HCT116 (cell line): ENCODE measurements around the gene FKBP6. TPM values are rescaled to one million over a fixed set of nuclear protein-coding genes. Genes with fewer than 3 reads are reported as not detected.

Source experiments
- ATAC-seq: fragments of 200-7000 bp; cut with Tn5 transposase; 2 replicates; pipeline ENCODE4 v1.9.1; 2020; ENCODE audit warnings: mild to moderate bottlenecking, moderate library complexity
- BruUV-seq: library from RNA; stranded (reverse); fragments of 400-500 nt; replicated peaks from 2 replicates; lab custom pipeline; 2021; lab: Mats Ljungman, UMichigan
- CTCF ChIA-PET: fragments of 300-600 bp; sonication (Branson Sonifier 250); formaldehyde crosslinking; loops from one replicate; lab custom pipeline; 2021; ENCODE audit warnings: antibody characterized with exemption; lab: Charles Lee
- POLR2A ChIA-PET: fragments of 300-600, 350-600 bp; sonication (Branson Sonifier 250); formaldehyde crosslinking; loops from one replicate; lab custom pipeline; 2021; ENCODE audit warnings: antibody characterized with exemption; lab: Charles Lee
- RAD21 ChIA-PET, 2 experiments: fragments of 300-600 bp; sonication (Branson Sonifier 250); formaldehyde crosslinking; loops; one replicate each; lab custom pipeline; 2023; ENCODE audit warnings: low total read pairs in 2 of 2; ENCODE audit not compliant: uncharacterized antibody in 2 of 2, unreplicated experiment in 2 of 2, low non-redundant PET in 1 of 2; lab: Charles Lee
- DNase-seq: peaks from one replicate; pipeline ENCODE4 v3.0.0-alpha.2; 2010; ENCODE audit warnings: low read depth, low spot score
- H2AFZ ChIP-seq: fragments of 200-600 bp; shearing (Covaris generic), sonication (generic); 2 replicates; pipeline ENCODE4 v1.6.1; 2017; ENCODE audit warnings: low read depth, mixed run types, mixed read lengths, antibody characterized with exemption, low read length; ENCODE audit not compliant: poor library complexity, severe bottlenecking
- H3K27ac ChIP-seq: 2 replicates; pipeline ENCODE4 v1.5.1; 2012; ENCODE audit warnings: low read depth, low read length
- H3K27me3 ChIP-seq: fragments of 200-600 bp; sonication (generic); 2 replicates; pipeline ENCODE4 v1.6.1; 2016; ENCODE audit warnings: mixed run types, low read length, mixed read lengths; ENCODE audit not compliant: insufficient read depth
- H3K36me3 ChIP-seq, 2 experiments: fragments of 200-500 bp in 1 of 2; fragments of 200-600 bp in 1 of 2; sonication (Bioruptor generic) in 1 of 2; sonication (generic) in 1 of 2; 2 replicates each; pipeline versions ENCODE4 v1.5.1 to v1.6.1; 2014 to 2016; ENCODE audit warnings: low read length in 2 of 2, inconsistent platforms in 1 of 2, mixed read lengths in 1 of 2, mixed run types in 1 of 2; ENCODE audit not compliant: insufficient read depth in 2 of 2, control insufficient read depth in 1 of 2
- H3K4me1 ChIP-seq, 2 experiments: fragments of 200-600 bp in 1 of 2; sonication (generic) in 1 of 2; 2 replicates each; pipeline versions ENCODE4 v1.5.1 to v1.6.1; 2012 to 2017; ENCODE audit warnings: low read length in 2 of 2, inconsistent platforms in 1 of 2, mild to moderate bottlenecking in 1 of 2, mixed read lengths in 1 of 2, mixed run types in 1 of 2, moderate library complexity in 1 of 2; ENCODE audit not compliant: insufficient read depth in 2 of 2, control insufficient read depth in 1 of 2
- H3K4me2 ChIP-seq: fragments of 200-600 bp; sonication (generic); 2 replicates; pipeline ENCODE4 v1.6.1; 2017; ENCODE audit warnings: mixed run types, low read length, mixed read lengths
- H3K4me3 ChIP-seq, 2 experiments: fragments of 200-600 bp in 1 of 2; sonication (generic) in 1 of 2; replicated peaks in 1 of 2; 2 replicates each; pipeline ENCODE4 v1.5.1; 2011 to 2016; ENCODE audit warnings: low read length in 2 of 2, control low read depth in 1 of 2, low read depth in 1 of 2, mild to moderate bottlenecking in 1 of 2, mixed read lengths in 1 of 2, mixed run types in 1 of 2
- H3K79me2 ChIP-seq: fragments of 200-600 bp; sonication (generic); 2 replicates; pipeline ENCODE4 v1.6.1; 2017; ENCODE audit warnings: mild to moderate bottlenecking, mixed run types, low read length, moderate library complexity, mixed read lengths; ENCODE audit not compliant: insufficient read depth
- H3K9ac ChIP-seq: fragments of 200-600 bp; sonication (generic); 2 replicates; pipeline ENCODE4 v1.6.1; 2016; ENCODE audit warnings: low read length, mixed read lengths
- H3K9me2 ChIP-seq: fragments of 200-600 bp; sonication (generic), shearing (Covaris generic); 2 replicates; pipeline ENCODE4 v1.6.1; 2017; ENCODE audit warnings: mixed run types, mild to moderate bottlenecking, moderate library complexity; ENCODE audit not compliant: insufficient read depth
- H3K9me3 ChIP-seq, 2 experiments: fragments of 200-500 bp in 1 of 2; fragments of 200-600 bp in 1 of 2; sonication (Bioruptor generic) in 1 of 2; sonication (generic) in 1 of 2; 2 replicates each; pipeline ENCODE4 v1.6.1; 2014 to 2017; ENCODE audit warnings: low read length in 2 of 2, mixed read lengths in 2 of 2, inconsistent platforms in 1 of 2, low read depth in 1 of 2, mild to moderate bottlenecking in 1 of 2, mixed run types in 1 of 2, moderate library complexity in 1 of 2; ENCODE audit not compliant: control insufficient read depth in 1 of 2, insufficient read depth in 1 of 2
- H4K20me1 ChIP-seq: fragments of 200-600 bp; sonication (generic), shearing (Covaris generic); 2 replicates; pipeline ENCODE4 v1.6.1; 2017; ENCODE audit warnings: mixed run types, mild to moderate bottlenecking, moderate library complexity; ENCODE audit not compliant: insufficient read depth
- CBX3 ChIP-seq: IDR thresholded peaks from 2 replicates; pipeline ENCODE4 v1.6.1; 2012; ENCODE audit warnings: low read depth
- EGR1 ChIP-seq: IDR thresholded peaks from 2 replicates; pipeline ENCODE4 v1.6.1; 2012; ENCODE audit warnings: low read depth
- ELF1 ChIP-seq: IDR thresholded peaks from 2 replicates; pipeline ENCODE4 v1.6.1; 2012; ENCODE audit warnings: low read depth, borderline replicate concordance
- EZH2 ChIP-seq: fragments of 200-600 bp; sonication (generic); IDR thresholded peaks from 2 replicates; pipeline ENCODE4 v1.6.1; 2017; ENCODE audit warnings: antibody characterized with exemption, mixed run types
- FOSL1 ChIP-seq: IDR thresholded peaks from 2 replicates; pipeline ENCODE4 v1.6.1; 2012; ENCODE audit warnings: low read depth
- JUND ChIP-seq: IDR thresholded peaks from 2 replicates; pipeline ENCODE4 v1.6.1; 2012
- POLR2A ChIP-seq: IDR thresholded peaks from 2 replicates; pipeline ENCODE4 v1.7.0; 2011; ENCODE audit warnings: borderline replicate concordance; ENCODE audit not compliant: insufficient read depth, insufficient read length; ENCODE audit errors: extremely low read depth
- POLR2AphosphoS5 ChIP-seq: IDR thresholded peaks from 2 replicates; pipeline ENCODE4 v1.6.1; 2011; ENCODE audit warnings: mild to moderate bottlenecking, low read depth, low read length, moderate library complexity
- RAD21 ChIP-seq: IDR thresholded peaks from 2 replicates; pipeline ENCODE4 v1.6.1; 2012; ENCODE audit warnings: low read depth, mild to moderate bottlenecking
- REST ChIP-seq: IDR thresholded peaks from 2 replicates; pipeline ENCODE4 v1.6.1; 2012; ENCODE audit warnings: low read depth
- TCF7L2 ChIP-seq: IDR thresholded peaks from 2 replicates; pipeline ENCODE4 v1.7.0; 2011; ENCODE audit warnings: borderline replicate concordance, inconsistent platforms; ENCODE audit not compliant: insufficient read depth, insufficient read length; ENCODE audit errors: extremely low read depth
- YY1 ChIP-seq: IDR thresholded peaks from 2 replicates; pipeline ENCODE4 v1.6.1; 2011; ENCODE audit warnings: low read length, low read depth, moderate library complexity, mild to moderate bottlenecking; ENCODE audit not compliant: insufficient replicate concordance; ENCODE audit errors: extremely low read depth
- ZFX ChIP-seq: fragments of 450-650 bp; IDR thresholded peaks from 2 replicates; pipeline ENCODE4 v1.6.1; 2017
- intact Hi-C: fragments of 100-400 bp; cut with micrococcal nuclease; formaldehyde crosslinking; loops from 2 replicates; pipeline ENCODE4 v1.10.0; 2022
- total RNA-seq: library from RNA; stranded (reverse); gene quantifications from one replicate; pipeline ENCODE4 v1.2.1, GENCODE V29; 2021; ENCODE audit not compliant: unreplicated experiment
- TF ChIP-seq, protein P1 (sequence below): IDR thresholded peaks from 2 replicates; pipeline ENCODE4 v1.6.1; 2012
- TF ChIP-seq, protein P2 (sequence below): IDR thresholded peaks from 2 replicates; pipeline ENCODE4 v1.6.1; 2011; ENCODE audit warnings: mild to moderate bottlenecking, low read length, moderate library complexity; ENCODE audit not compliant: insufficient replicate concordance; ENCODE audit errors: extremely low read depth

The FKBP6 gene
- total RNA-seq, 1 experiment from 2014 or later = not detected

GRCh38 chr7:73354821-73355220, 26.9 kb downstream of the FKBP6 start:
- Histone ChIP-seq H3K4me3 (no peak overlapping the region), H3K27me3 (no peaks in the 10 kb centered on the region), H3K4me1 (peaks cover 0 to 3% of the 10 kb centered on the region in 2 experiments; a peak in 1 of 4 replicates), H3K9me3 (no peaks in the 10 kb centered on the region), H2AFZ (no peak overlapping the region), H3K9ac (no peak overlapping the region), H3K27ac (no peak overlapping the region), H3K9me2 (no peaks in the 10 kb centered on the region), H3K36me3 (no peaks in the 10 kb centered on the region), H3K4me2 (no peak overlapping the region), H4K20me1 (no peaks in the 10 kb centered on the region), H3K79me2 (no peaks in the 10 kb centered on the region)
- ChIA-PET CTCF (no interaction called here), POLR2A (no interaction called here), RAD21 (no interaction called here)
- DNase-seq (no peak), ATAC-seq (no peak)
- no TSS peak for BruUV-seq
- intact Hi-C loops = no loop called here
- no peak for TF ChIP-seq JUND
- TF ChIP-seq, protein P1, sequence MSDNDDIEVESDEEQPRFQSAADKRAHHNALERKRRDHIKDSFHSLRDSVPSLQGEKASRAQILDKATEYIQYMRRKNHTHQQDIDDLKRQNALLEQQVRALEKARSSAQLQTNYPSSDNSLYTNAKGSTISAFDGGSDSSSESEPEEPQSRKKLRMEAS = no peak
- no peak for TF ChIP-seq REST
- TF ChIP-seq TCF7L2 = no peak

GRCh38 chr7:73356159-73356558, 28.2 kb downstream of the FKBP6 start:
- Histone ChIP-seq H4K20me1 (no peaks in the 10 kb centered on the region), H3K27me3 (no peaks in the 10 kb centered on the region), H3K9ac (no peak overlapping the region), H3K36me3 (no peaks in the 10 kb centered on the region), H3K9me2 (no peaks in the 10 kb centered on the region), H3K27ac (no peak overlapping the region), H3K4me3 (no peak overlapping the region), H3K9me3 (no peaks in the 10 kb centered on the region), H3K4me1 (peaks cover 0 to 3% of the 10 kb centered on the region in 2 experiments; a peak in 1 of 4 replicates), H3K79me2 (no peaks in the 10 kb centered on the region), H3K4me2 (no peak overlapping the region), H2AFZ (no peak overlapping the region)
- POLR2A ChIA-PET = no interaction called here
- RAD21 ChIA-PET = no interaction called here
- CTCF ChIA-PET = interaction anchor here (1.0 kb wide), 1 partner anchor 13 kb away, joined by 3 read pairs; no protein-coding TSS in a partner anchor
- intact Hi-C loops = no loop called here
- no TSS peak for BruUV-seq
- DNase-seq (no peak), ATAC-seq (no peak)
- TF ChIP-seq ELF1 (no peak), EZH2 (no peak), CBX3 (no peak), EGR1 (no peak), FOSL1 (no peak), TCF7L2 (no peak), ZFX (no peak), YY1 (no peak), RAD21 (no peak), POLR2AphosphoS5 (no peak), POLR2A (no peak)
- TF ChIP-seq, protein P2, sequence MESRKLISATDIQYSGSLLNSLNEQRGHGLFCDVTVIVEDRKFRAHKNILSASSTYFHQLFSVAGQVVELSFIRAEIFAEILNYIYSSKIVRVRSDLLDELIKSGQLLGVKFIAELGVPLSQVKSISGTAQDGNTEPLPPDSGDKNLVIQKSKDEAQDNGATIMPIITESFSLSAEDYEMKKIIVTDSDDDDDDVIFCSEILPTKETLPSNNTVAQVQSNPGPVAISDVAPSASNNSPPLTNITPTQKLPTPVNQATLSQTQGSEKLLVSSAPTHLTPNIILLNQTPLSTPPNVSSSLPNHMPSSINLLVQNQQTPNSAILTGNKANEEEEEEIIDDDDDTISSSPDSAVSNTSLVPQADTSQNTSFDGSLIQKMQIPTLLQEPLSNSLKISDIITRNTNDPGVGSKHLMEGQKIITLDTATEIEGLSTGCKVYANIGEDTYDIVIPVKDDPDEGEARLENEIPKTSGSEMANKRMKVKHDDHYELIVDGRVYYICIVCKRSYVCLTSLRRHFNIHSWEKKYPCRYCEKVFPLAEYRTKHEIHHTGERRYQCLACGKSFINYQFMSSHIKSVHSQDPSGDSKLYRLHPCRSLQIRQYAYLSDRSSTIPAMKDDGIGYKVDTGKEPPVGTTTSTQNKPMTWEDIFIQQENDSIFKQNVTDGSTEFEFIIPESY = no peak
- TF ChIP-seq, protein P1 = no peak
